Activated CD4-positive, alpha-beta T cell treated with anti-CD3 and anti-CD28 coated beads, Interleukin-2, Interleukin-4, amounts not matched to agents 100 ng/mL and 50 ng/mL, durations not matched to agents 16 hours and 8 hours (primary cell): ENCODE measurements around the gene L3MBTL1.

ENCODE experiments used
- DNase-seq: peaks from one replicate; pipeline ENCODE4 v3.0.0-alpha.2; 2020; ENCODE audit warnings: low spot score

The L3MBTL1 gene

GRCh38 chr20:43506238-43506637 lies 1.3 kb upstream of the L3MBTL1 start:
- no peak for DNase-seq

GRCh38 chr20:43508106-43508505 lies 609 bp downstream of the L3MBTL1 start:
- no peak for DNase-seq

- DNase-seq, result no peak
Measured at GRCh38 chr20:43508604-43509040, 1.1 kb downstream of the L3MBTL1 start.

GRCh38 chr20:43511879-43512278 lies 4.4 kb downstream of the L3MBTL1 start:
- DNase-seq, result no peak

- DNase-seq, result no peak
Measured at GRCh38 chr20:43513372-43513930, 6.0 kb downstream of the L3MBTL1 start.

GRCh38 chr20:43513931-43514647 lies 6.6 kb downstream of the L3MBTL1 start:
- DNase-seq, result peak; percentile 95

GRCh38 chr20:43514648-43514999 lies 7.1 kb downstream of the L3MBTL1 start:
- no peak for DNase-seq

GRCh38 chr20:43515628-43516027 lies 8.1 kb downstream of the L3MBTL1 start:
- no peak for DNase-seq

GRCh38 chr20:43516251-43516824 lies 8.8 kb downstream of the L3MBTL1 start:
- no peak for DNase-seq

GRCh38 chr20:43520074-43520630 lies 12.7 kb downstream of the L3MBTL1 start:
- no peak for DNase-seq

- DNase-seq, result no peak
Measured at GRCh38 chr20:43525021-43525420, 17.5 kb downstream of the L3MBTL1 start.

GRCh38 chr20:43528258-43528875 lies 20.9 kb downstream of the L3MBTL1 start:
- DNase-seq, result no peak

GRCh38 chr20:43529051-43529450 lies 21.6 kb downstream of the L3MBTL1 start:
- DNase-seq, result no peak

GRCh38 chr20:43529457-43530153 lies 22.1 kb downstream of the L3MBTL1 start:
- no peak for DNase-seq

GRCh38 chr20:43530321-43531090 lies 23.0 kb downstream of the L3MBTL1 start:
- no peak for DNase-seq

GRCh38 chr20:43531091-43531443 lies 23.6 kb downstream of the L3MBTL1 start:
- no peak for DNase-seq

- DNase-seq, result no peak
Measured at GRCh38 chr20:43532416-43533055, 25.0 kb downstream of the L3MBTL1 start.

GRCh38 chr20:43533060-43533459 lies 25.6 kb downstream of the L3MBTL1 start:
- no peak for DNase-seq

- no peak for DNase-seq
Measured at GRCh38 chr20:43534016-43534415, 26.5 kb downstream of the L3MBTL1 start.

GRCh38 chr20:43534791-43535350 lies 27.4 kb downstream of the L3MBTL1 start:
- DNase-seq, result no peak
